Measurements from ENCODE around the gene IFI44L.

DNA sequence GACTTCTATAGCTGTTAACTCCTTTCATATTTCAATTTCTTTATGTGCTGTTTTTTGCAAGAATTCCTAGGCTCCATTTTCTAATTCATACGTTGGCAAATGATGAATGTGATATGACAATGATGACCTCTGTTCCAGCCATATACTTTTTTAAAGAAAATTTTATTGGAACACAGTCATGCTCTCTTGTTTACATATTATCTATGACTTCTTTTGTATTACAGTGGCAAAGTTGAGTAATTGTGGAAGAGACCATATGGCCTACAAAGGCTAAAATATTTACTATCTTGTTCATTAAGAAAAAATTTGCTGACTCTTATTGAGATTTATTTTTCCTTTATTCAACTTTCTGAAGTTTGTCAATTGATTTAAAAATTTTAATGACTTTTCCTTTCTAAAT is 7.1 kb downstream of the IFI44L start:
- TF ChIP-seq, protein P1, sequence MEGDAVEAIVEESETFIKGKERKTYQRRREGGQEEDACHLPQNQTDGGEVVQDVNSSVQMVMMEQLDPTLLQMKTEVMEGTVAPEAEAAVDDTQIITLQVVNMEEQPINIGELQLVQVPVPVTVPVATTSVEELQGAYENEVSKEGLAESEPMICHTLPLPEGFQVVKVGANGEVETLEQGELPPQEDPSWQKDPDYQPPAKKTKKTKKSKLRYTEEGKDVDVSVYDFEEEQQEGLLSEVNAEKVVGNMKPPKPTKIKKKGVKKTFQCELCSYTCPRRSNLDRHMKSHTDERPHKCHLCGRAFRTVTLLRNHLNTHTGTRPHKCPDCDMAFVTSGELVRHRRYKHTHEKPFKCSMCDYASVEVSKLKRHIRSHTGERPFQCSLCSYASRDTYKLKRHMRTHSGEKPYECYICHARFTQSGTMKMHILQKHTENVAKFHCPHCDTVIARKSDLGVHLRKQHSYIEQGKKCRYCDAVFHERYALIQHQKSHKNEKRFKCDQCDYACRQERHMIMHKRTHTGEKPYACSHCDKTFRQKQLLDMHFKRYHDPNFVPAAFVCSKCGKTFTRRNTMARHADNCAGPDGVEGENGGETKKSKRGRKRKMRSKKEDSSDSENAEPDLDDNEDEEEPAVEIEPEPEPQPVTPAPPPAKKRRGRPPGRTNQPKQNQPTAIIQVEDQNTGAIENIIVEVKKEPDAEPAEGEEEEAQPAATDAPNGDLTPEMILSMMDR (IDR thresholded peaks at IDR 0.05), result no peak
- TF ChIP-seq POLR2A (IDR thresholded peaks at IDR 0.05), result no peak
